Measurements from ENCODE around the gene CRMP1.

The CRMP1 gene

DNA sequence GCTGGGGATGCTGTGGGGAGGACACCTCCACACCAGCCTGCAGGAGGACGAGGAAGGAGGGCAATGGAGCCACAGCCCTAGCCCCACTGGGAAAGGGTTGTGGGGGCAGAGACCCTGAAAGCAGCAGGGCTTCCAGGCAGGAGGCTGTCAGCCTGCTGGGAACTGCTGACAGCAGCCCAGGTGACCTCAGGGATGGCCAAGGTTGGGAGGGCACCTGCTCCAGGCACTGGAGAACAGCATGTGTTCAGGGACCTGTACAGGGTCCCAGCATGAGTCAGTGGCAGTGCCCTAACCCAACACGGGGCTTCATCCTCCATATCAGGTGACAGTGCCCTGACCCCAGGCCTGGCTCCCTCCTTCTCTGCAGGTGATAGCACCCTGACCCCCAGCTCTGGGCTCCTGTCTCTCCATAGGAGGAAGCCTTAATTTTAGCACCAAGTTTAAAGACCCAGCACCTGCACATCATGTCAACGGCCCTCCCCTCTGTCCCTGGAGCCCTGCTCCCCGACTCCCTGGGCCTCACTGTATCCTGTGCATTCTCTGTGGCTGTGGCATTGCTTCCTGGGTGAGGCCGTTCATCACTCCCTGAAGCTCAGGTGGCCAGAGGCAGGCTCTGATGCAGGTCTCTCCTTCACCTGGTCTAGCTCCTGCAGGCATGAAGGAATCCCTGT, 66.3 kb downstream of the CRMP1 start:
- H3K4me3 ChIP-seq (ENCODE audit: control insufficient read depth, low read depth, low read length) = no peak overlapping the region
- no peak for DNase-seq (ENCODE audit: low read depth)
- TF ChIP-seq, protein P1, sequence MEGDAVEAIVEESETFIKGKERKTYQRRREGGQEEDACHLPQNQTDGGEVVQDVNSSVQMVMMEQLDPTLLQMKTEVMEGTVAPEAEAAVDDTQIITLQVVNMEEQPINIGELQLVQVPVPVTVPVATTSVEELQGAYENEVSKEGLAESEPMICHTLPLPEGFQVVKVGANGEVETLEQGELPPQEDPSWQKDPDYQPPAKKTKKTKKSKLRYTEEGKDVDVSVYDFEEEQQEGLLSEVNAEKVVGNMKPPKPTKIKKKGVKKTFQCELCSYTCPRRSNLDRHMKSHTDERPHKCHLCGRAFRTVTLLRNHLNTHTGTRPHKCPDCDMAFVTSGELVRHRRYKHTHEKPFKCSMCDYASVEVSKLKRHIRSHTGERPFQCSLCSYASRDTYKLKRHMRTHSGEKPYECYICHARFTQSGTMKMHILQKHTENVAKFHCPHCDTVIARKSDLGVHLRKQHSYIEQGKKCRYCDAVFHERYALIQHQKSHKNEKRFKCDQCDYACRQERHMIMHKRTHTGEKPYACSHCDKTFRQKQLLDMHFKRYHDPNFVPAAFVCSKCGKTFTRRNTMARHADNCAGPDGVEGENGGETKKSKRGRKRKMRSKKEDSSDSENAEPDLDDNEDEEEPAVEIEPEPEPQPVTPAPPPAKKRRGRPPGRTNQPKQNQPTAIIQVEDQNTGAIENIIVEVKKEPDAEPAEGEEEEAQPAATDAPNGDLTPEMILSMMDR (IDR thresholded peaks at IDR 0.05; ENCODE audit: control insufficient read depth, insufficient read depth, low read depth, low read length, missing control alignments) = no peak

DNA sequence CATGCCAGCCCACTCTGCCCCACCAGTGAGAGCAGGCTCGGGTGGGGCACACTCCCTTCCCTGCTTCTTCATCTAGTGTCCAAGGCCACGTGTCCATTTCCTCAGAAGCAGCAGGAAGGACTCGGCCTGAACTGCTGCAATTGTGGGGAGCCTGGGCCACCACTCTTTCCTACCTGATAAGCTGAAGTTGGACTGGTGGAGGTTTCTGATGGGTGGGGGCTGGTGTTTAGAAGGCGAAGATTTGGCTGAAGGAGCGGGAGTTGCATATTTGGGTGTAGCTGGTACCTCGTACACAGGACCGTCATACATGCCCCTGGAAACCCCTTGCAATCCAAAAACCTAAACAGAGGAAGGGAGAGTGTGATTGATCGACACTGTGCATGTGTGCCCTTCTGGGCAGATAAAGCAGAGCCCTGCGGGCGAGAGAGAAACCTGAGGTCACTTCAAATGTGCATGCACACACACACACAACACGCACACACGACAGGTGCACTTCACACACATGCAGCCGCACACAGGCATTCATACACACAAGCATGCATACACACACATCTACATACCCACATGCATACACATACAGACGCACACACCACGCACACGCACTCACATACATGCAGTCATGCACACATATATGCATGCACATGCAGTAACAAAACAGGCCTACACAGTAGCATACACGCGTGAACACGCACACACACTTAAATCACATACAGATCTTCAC, 67.4 kb downstream of the CRMP1 start:
- no peak for DNase-seq (ENCODE audit: low read depth)
- TF ChIP-seq, protein P1 (IDR thresholded peaks at IDR 0.05; ENCODE audit: control insufficient read depth, insufficient read depth, low read depth, low read length, missing control alignments) = no peak

DNA sequence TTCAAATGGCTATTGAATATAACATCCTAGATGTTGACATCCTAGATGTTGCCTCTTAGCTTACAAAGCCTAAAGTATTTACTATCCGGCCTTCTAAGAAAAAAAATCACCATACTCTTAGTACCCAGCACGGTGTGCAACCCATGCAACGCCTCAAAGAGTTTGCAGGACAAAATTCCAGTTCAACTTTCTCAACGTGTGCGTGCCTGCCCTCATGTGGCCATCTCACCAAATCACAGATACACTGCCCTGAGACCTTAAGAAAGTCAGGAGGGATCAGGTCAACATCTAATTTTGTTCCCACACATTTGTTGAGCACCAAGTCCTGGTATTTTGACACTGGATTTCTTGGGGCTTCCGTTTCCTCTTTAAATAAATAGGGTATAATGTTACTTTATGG, 68.3 kb downstream of the CRMP1 start:
- H3K4me3 ChIP-seq (ENCODE audit: control insufficient read depth, low read depth, low read length) = no peak overlapping the region
- DNase-seq (ENCODE audit: low read depth) = no peak
- TF ChIP-seq, protein P1 (IDR thresholded peaks at IDR 0.05; ENCODE audit: control insufficient read depth, insufficient read depth, low read depth, low read length, missing control alignments) = peak; percentile 63

More for the DNA sequence above, 67.4 kb downstream of the CRMP1 start:
- H3K4me3 ChIP-seq (ENCODE audit: control insufficient read depth, low read depth, low read length) = no peak overlapping the region

DNA sequence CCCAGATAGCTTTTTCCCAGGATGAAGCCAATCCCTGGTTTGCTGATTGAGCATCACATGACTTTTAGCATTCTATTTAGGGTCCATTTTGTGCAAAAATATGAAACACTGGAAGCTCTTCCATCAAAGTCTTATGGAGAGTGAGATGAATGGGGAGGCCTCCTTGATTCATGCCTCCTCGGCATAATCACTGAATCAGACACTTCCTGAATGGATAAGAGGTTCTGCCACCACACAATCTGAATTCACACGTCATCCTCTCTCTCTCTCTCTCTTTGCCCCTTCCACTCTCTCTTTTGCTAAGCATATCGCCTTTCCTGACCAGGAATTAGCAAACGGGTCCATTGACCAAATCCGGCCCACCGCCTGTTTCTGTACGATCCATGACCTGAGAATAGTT, 68.7 kb downstream of the CRMP1 start:
- no peak overlapping the region for H3K4me3 ChIP-seq (ENCODE audit: control insufficient read depth, low read depth, low read length)
- TF ChIP-seq, protein P1 (IDR thresholded peaks at IDR 0.05; ENCODE audit: control insufficient read depth, insufficient read depth, low read depth, low read length, missing control alignments) = no peak
- DNase-seq (ENCODE audit: low read depth) = no peak

DNA sequence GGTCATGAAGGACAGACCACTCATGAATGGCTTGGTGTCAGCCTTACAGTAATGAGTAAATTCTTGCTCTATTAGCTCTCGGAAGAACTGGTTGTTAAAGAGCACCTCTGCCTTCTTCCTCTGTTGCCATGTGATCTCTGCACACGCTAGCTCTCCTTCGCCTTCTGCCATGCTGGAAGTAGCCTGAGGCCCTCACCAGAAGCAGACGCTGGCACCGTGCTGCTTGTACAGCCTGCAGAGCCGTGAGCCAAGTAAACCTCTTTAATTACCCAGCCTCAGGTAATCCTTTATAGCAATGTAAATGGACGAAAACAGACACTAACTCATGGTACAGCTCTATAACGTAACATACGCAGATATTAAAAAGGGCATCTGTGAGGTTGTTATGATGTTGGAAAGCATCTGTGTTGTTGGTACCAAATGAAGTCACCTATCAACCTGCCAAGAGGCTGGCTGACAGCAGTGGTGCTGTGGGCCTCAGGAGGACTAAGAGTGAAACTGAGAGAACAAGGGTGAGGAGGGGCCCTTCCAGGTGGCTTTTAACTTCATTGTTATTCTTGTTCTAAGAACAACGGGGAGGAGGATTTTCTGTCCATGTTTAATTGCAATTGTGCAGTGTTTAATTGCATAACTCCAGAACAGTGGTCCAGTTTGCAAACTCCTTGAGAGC, 69.2 kb downstream of the CRMP1 start:
- H3K4me3 ChIP-seq (ENCODE audit: control insufficient read depth, low read depth, low read length) = no peak overlapping the region
- TF ChIP-seq, protein P1 (IDR thresholded peaks at IDR 0.05; ENCODE audit: control insufficient read depth, insufficient read depth, low read depth, low read length, missing control alignments) = no peak
- no peak for DNase-seq (ENCODE audit: low read depth)

DNA sequence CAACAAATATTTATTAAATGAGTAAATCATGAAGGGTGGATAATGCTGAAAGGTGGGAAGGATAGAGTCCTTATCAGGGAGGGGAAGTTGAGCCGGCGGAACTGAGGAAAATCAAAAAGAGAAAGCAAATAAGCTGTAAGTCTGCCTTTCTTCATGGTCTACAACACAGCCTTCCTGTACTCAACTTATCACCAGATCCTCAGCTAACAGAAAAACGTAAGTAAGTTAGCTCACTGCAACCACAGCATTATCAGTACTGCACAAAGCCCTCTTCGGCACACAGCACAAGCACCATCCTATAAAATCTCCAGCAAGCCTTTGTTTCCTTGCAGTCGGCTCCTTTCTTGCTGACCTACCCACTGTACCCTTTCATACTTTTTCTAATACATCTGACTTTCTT, 70.3 kb downstream of the CRMP1 start:
- TF ChIP-seq, protein P1 (IDR thresholded peaks at IDR 0.05; ENCODE audit: control insufficient read depth, insufficient read depth, low read depth, low read length, missing control alignments) = no peak
- no peak for DNase-seq (ENCODE audit: low read depth)
- H3K4me3 ChIP-seq (ENCODE audit: control insufficient read depth, low read depth, low read length) = no peak overlapping the region
